Breast epithelium (tissue), 4 donors: Measurements from ENCODE around the gene ABITRAM. TPM values are rescaled to one million over a fixed set of nuclear protein-coding genes. Genes with fewer than 3 reads are reported as not detected.
"Not testable (repeated sequence)": the region's sequence is repeated elsewhere in the genome, so short reads cannot be mapped to it uniquely, and the experiment has no call there.

Experiments used
- DNase-seq, 2 donors: peaks; one replicate each; pipeline ENCODE4 v3.0.0-alpha.2; 2019; ENCODE audit warnings: low spot score in 2 of 2
- H3K27ac ChIP-seq, 2 donors: fragments of 200-600 bp; sonication (generic) in 1 of 2; one replicate each; pipeline ENCODE4 v1.5.1; 2016 to 2019; ENCODE audit warnings: mild to moderate bottlenecking in 1 of 2
- H3K27me3 ChIP-seq, 2 donors: fragments of 200-600 bp; sonication (generic) in 1 of 2; one replicate each; pipeline versions ENCODE4 v1.5.1 to v1.6.0; 2017 to 2019; ENCODE audit warnings: control low read depth in 1 of 2, mild to moderate bottlenecking in 1 of 2
- H3K36me3 ChIP-seq: fragments of 200-600 bp; one replicate; pipeline ENCODE4 v1.5.1; 2019
- H3K4me1 ChIP-seq, 2 donors: fragments of 200-600 bp; sonication (generic); one replicate each; pipeline ENCODE4 v1.5.1; 2016 to 2019; ENCODE audit warnings: control low read depth in 1 of 2
- H3K4me3 ChIP-seq, 3 donors: fragments of 200-600 bp; sonication (generic); 1 replicate in 2 of 3; 2 replicates in 1 of 3; pipeline ENCODE4 v1.5.1; 2016 to 2019; ENCODE audit warnings: mild to moderate bottlenecking in 3 of 3, moderate library complexity in 2 of 3
- H3K9me3 ChIP-seq, 2 donors: fragments of 200-600 bp; sonication (generic) in 1 of 2; one replicate each; pipeline ENCODE4 v1.5.1; 2016 to 2019; ENCODE audit warnings: control low read depth in 1 of 2
- CTCF ChIP-seq, 3 donors: fragments of 450-650 bp; IDR thresholded peaks; one replicate each; pipeline ENCODE4 v1.5.1; 2016 to 2017; ENCODE audit warnings: antibody characterized with exemption in 3 of 3, mild to moderate bottlenecking in 3 of 3, moderate library complexity in 3 of 3
- POLR2A ChIP-seq: fragments of 450-650 bp; IDR thresholded peaks from one replicate; pipeline ENCODE4 v1.6.1; 2016; ENCODE audit warnings: antibody characterized with exemption, mild to moderate bottlenecking, moderate library complexity
- POLR2AphosphoS5 ChIP-seq, 3 donors: sonication (generic); formaldehyde crosslinking; IDR thresholded peaks; one replicate each; pipeline ENCODE4 v1.6.1; 2017; ENCODE audit warnings: antibody characterized with exemption in 3 of 3
- intact Hi-C: fragments of 100-400 bp; cut with DNase I; formaldehyde crosslinking; loops from one replicate; pipeline ENCODE4 v1.15.1; 2023; ENCODE audit warnings: low total_unique reads
- total RNA-seq, 3 donors: library from RNA; depleted of rRNA; stranded (reverse); fragments of >200 nt; gene quantifications; one replicate each; pipeline ENCODE4 v1.1.0, GENCODE V29; 2016

The ABITRAM gene
- total RNA-seq, 3 donors from 2014 or later: 9.1 to 13.9 (median 9.5) TPM

- TF ChIP-seq POLR2A (no peak), CTCF (IDR thresholded peaks at IDR 0.05) (no peak), POLR2AphosphoS5 (IDR thresholded peaks at IDR 0.05) (no peak)
- H3K36me3 ChIP-seq: peaks cover 26% of the 10 kb centered on the region
These were observed 39.8 kb upstream of the ABITRAM start for GRCh38 chr9:108894225-108894997.

GRCh38 chr9:108897324-108898096 is 36.7 kb upstream of the ABITRAM start:
- intact Hi-C loops: no loop called here
- DNase-seq: no peak
- Histone ChIP-seq H3K27ac (no peak overlapping the region), H3K36me3 (peaks cover 13% of the 10 kb centered on the region), H3K27me3 (no peaks in the 10 kb centered on the region), H3K4me1 (no peaks in the 10 kb centered on the region), H3K9me3 (no peaks in the 10 kb centered on the region), H3K4me3 (no peak overlapping the region)
- TF ChIP-seq POLR2AphosphoS5 (IDR thresholded peaks at IDR 0.05) (no peak), CTCF (IDR thresholded peaks at IDR 0.05) (no peak), POLR2A (no peak)

More at GRCh38 chr9:108894225-108894997, 39.8 kb upstream of the ABITRAM start:
- H3K4me1 ChIP-seq: no peaks in the 10 kb centered on the region
- no peaks in the 10 kb centered on the region for H3K9me3 ChIP-seq
- intact Hi-C loops: no loop called here
- no peak overlapping the region for H3K4me3 ChIP-seq
- no peak for DNase-seq
- H3K27ac ChIP-seq: no peak overlapping the region
- H3K27me3 ChIP-seq: no peaks in the 10 kb centered on the region

- H3K27ac ChIP-seq, H3K36me3 ChIP-seq, H3K27me3 ChIP-seq, H3K4me3 ChIP-seq, intact Hi-C loops, H3K4me1 ChIP-seq, DNase-seq, H3K9me3 ChIP-seq: not testable (repeated sequence)
These were observed 35.0 kb upstream of the ABITRAM start for GRCh38 chr9:108899023-108899695.

GRCh38 chr9:108900176-108900575 is 34.0 kb upstream of the ABITRAM start:
- no peak overlapping the region for H3K4me3 ChIP-seq
- TF ChIP-seq CTCF (IDR thresholded peaks at IDR 0.05) (no peak), POLR2A (no peak), POLR2AphosphoS5 (IDR thresholded peaks at IDR 0.05) (no peak)
- no peaks in the 10 kb centered on the region for H3K4me1 ChIP-seq
- H3K27ac ChIP-seq: no peak overlapping the region
- intact Hi-C loops: no loop called here
- H3K9me3 ChIP-seq: no peaks in the 10 kb centered on the region
- no peaks in the 10 kb centered on the region for H3K27me3 ChIP-seq
- DNase-seq: no peak
- H3K36me3 ChIP-seq: peaks cover 9% of the 10 kb centered on the region

- Histone ChIP-seq H3K4me1 (no peaks in the 10 kb centered on the region), H3K9me3 (no peaks in the 10 kb centered on the region), H3K27me3 (no peaks in the 10 kb centered on the region), H3K27ac (no peak overlapping the region), H3K36me3 (peaks cover 4% of the 10 kb centered on the region), H3K4me3 (no peak overlapping the region)
- intact Hi-C loops: no loop called here
- no peak for DNase-seq
- TF ChIP-seq POLR2AphosphoS5 (IDR thresholded peaks at IDR 0.05) (no peak), CTCF (IDR thresholded peaks at IDR 0.05) (no peak), POLR2A (no peak)
These were observed 30.6 kb upstream of the ABITRAM start for GRCh38 chr9:108903420-108904103.
